ENCODE results near the gene HIPK2. TPM values are rescaled to one million over a fixed set of nuclear protein-coding genes. Genes with fewer than 3 reads are reported as not detected.

HIPK2 gene
- total and polyA plus RNA-seq, 2 of the 4 experiments (the other 2 are of a cell fraction): 22.0 to 27.1 TPM

- Histone ChIP-seq H3K56ac (ENCODE audit: extremely low read depth, insufficient read depth, low read length) (peak overlapping the region; percentile 92), H3K9me3 (ENCODE audit: control insufficient read depth, insufficient read depth, low read length) (no peaks in the 10 kb centered on the region; the same call in 1 of the 2 replicates), H3K9me1 (ENCODE audit: insufficient read depth, low read length) (peaks cover 13% of the 10 kb centered on the region), H3K14ac (replicated peaks; ENCODE audit: low read depth, low read length) (peak overlapping the region; percentile 87), H2AK5ac (ENCODE audit: low read depth, low read length) (peak overlapping the region; percentile 100), H4K20me1 (ENCODE audit: insufficient read depth, low read length) (peaks cover 14% of the 10 kb centered on the region; the same call in 1 of the 2 replicates), H3K79me1 (ENCODE audit: low read depth in 1 of 2, low read length in 2 of 2) (peaks cover 13 to 58% of the 10 kb centered on the region in 2 experiments; a peak in 3 of 4 replicates), H2BK20ac (ENCODE audit: low read depth, low read length) (peak overlapping the region; percentile 96), H3K4ac (ENCODE audit: low read depth, low read length) (peak overlapping the region; percentile 96), H2BK120ac (ENCODE audit: low read depth, low read length) (peak overlapping the region; percentile 98), H3K18ac (ENCODE audit: low read depth, low read length) (peak overlapping the region; percentile 88), H3K27ac (ENCODE audit: insufficient read depth, low read length) (peak overlapping the region; percentile 86), H3K4me2 (ENCODE audit: low read depth, low read length) (peak overlapping the region; percentile 30), H2BK5ac (ENCODE audit: low read depth, low read length, poor library complexity, severe bottlenecking) (peak overlapping the region; percentile 91), H3K27me3 (ENCODE audit: control insufficient read depth, insufficient read depth, low read length) (no peaks in the 10 kb centered on the region), H3K23ac (ENCODE audit: low read depth, low read length) (peak overlapping the region; percentile 94), H4K5ac (ENCODE audit: low read depth, low read length) (peak overlapping the region; percentile 65), H4K91ac (ENCODE audit: insufficient read depth, low read depth, low read length) (peak overlapping the region; percentile 97), H3K4me1 (ENCODE audit: control insufficient read depth, insufficient read depth, low read length) (peaks cover 37% of the 10 kb centered on the region), H2AK9ac (replicated peaks; ENCODE audit: low read depth, low read length, poor library complexity) (peak overlapping the region; percentile 89), H3K9ac (ENCODE audit: low read depth, low read length) (peak overlapping the region; percentile 59; the same call in 1 of the 2 replicates), H2AFZ (replicated peaks; ENCODE audit: low read length, poor library complexity) (peak overlapping the region; percentile 18), H3K36me3 (ENCODE audit: control insufficient read depth, insufficient read depth, low read length) (peaks cover 12% of the 10 kb centered on the region), H3K4me3 (ENCODE audit: insufficient read depth, low read depth, low read length) (no peak overlapping the region), H4K8ac (ENCODE audit: low read depth in 2 of 2, low read length in 2 of 2) (peak overlapping the region; percentile 83 to 93), H2BK15ac (ENCODE audit: low read depth, low read length) (peak overlapping the region; percentile 93; the same call in 2 of the 3 replicates)
- BruUV-seq (replicated peaks): no TSS peak
- TF ChIP-seq USF2 (IDR thresholded peaks at IDR 0.05; ENCODE audit: low read depth, low read length) (peak; percentile 75), FOS (IDR thresholded peaks at IDR 0.05; ENCODE audit: low read depth, low read length) (peak; percentile 33; the same call in 1 of the 2 replicates), ELK1 (IDR thresholded peaks at IDR 0.05; ENCODE audit: borderline replicate concordance, low read depth, low read length) (no peak), BHLHE40 (IDR thresholded peaks at IDR 0.05; ENCODE audit: low read depth, low read length) (peak; percentile 2; the same call in 1 of the 2 replicates), MXI1 (IDR thresholded peaks at IDR 0.05; ENCODE audit: borderline replicate concordance, low read depth, low read length) (no peak), RAD21 (IDR thresholded peaks at IDR 0.05; ENCODE audit: low read length) (0 out of 2 replicates have a peak, but pooled peaks have one; percentile 3), POLR2A (IDR thresholded peaks at IDR 0.05; ENCODE audit: low read depth, low read length) (peak; percentile 47), NFE2L2 (IDR thresholded peaks at IDR 0.05; ENCODE audit: low read depth, low read length) (0 out of 2 replicates have a peak, but pooled peaks have one; percentile 20)
- intact Hi-C loops (cut with micrococcal nuclease): loop anchor here (5.0 kb wide), 1 partner anchor 50 kb away; no protein-coding TSS in a partner anchor
- dilution Hi-C loops (cut with HindIII; ENCODE audit: low sequenced_read_pairs, unreplicated experiment): no loop called here
- CTCF ChIA-PET: no interaction called here
- 0% methylated on average over 2 of the region's 9 CpGs; no CpG with 5 or more reads in 1 of the 2 experiments for WGBS, 2 experiments (ENCODE audit: extremely low coverage in 2 of 2, insufficient read length in 1 of 2)
- ATAC-seq (ENCODE audit: low read depth): peak; percentile 52
- in situ Hi-C loops (cut with MboI; ENCODE audit: low sequenced_read_pairs): no loop called here
- POLR2A ChIA-PET (ENCODE audit: unreplicated experiment): no interaction called here
- peak; percentile 92 for DNase-seq
Measured at GRCh38 chr7:139682136-139683013, 95.4 kb downstream of the HIPK2 start.

All from IMR-90 (cell line).